NT2/D1 (cell line): ENCODE results near the gene SLC7A14.

Experiments
- SUZ12 ChIP-seq: IDR thresholded peaks from 2 replicates; pipeline ENCODE4 v1.6.1; 2011; ENCODE audit not compliant: insufficient read length, insufficient read depth; ENCODE audit errors: extremely low read depth
- YY1 ChIP-seq: IDR thresholded peaks from 2 replicates; pipeline ENCODE4 v1.6.1; 2011; ENCODE audit not compliant: insufficient read length, insufficient read depth

GRCh38 chr3:170524073-170524472 lies 61.8 kb downstream of the SLC7A14 start:
- TF ChIP-seq SUZ12 = no peak
- TF ChIP-seq YY1 = no peak
